Mesothelial cell of epicardium (in vitro differentiated cells): ENCODE results near the gene CHMP4A. TPM values are rescaled to one million over a fixed set of nuclear protein-coding genes. Genes with fewer than 3 reads are reported as not detected.

ENCODE experiments used
- DNase-seq, 2 experiments: peaks; one replicate each; pipeline ENCODE4 v3.0.0; 2021; ENCODE audit warnings: low spot score in 2 of 2; ENCODE audit not compliant: unreplicated experiment in 2 of 2
- H3K27ac Mint-ChIP-seq: 2 replicates; pipeline ENCODE4 v1.8.0; 2021; ENCODE audit warnings: mixed read lengths
- H3K27me3 Mint-ChIP-seq: 2 replicates; pipeline ENCODE4 v1.8.0; 2021; ENCODE audit warnings: low read depth, mixed read lengths
- H3K36me3 Mint-ChIP-seq: 2 replicates; pipeline ENCODE4 v1.8.0; 2021; ENCODE audit warnings: mixed read lengths
- H3K4me1 Mint-ChIP-seq: 2 replicates; pipeline ENCODE4 v1.8.0; 2021; ENCODE audit warnings: mixed read lengths
- H3K4me3 Mint-ChIP-seq: 2 replicates; pipeline ENCODE4 v1.8.0; 2021; ENCODE audit warnings: mild to moderate bottlenecking, moderate library complexity, mixed read lengths
- H3K9me3 Mint-ChIP-seq: 2 replicates; pipeline ENCODE4 v1.8.0; 2021; ENCODE audit warnings: mixed read lengths
- total RNA-seq: library from RNA; stranded (reverse); gene quantifications from 3 replicates; pipeline ENCODE4 v1.2.1, GENCODE V29; 2021
- TF ChIP-seq, protein P1 (sequence below): fragments of 200-600 bp; sonication (generic); IDR thresholded peaks from one replicate; pipeline ENCODE4 v1.5.0; 2021; ENCODE audit warnings: antibody characterized with exemption; ENCODE audit not compliant: unreplicated experiment

CHMP4A gene
- total RNA-seq, 1 donor from 2014 or later: 48.0 TPM

DNA sequence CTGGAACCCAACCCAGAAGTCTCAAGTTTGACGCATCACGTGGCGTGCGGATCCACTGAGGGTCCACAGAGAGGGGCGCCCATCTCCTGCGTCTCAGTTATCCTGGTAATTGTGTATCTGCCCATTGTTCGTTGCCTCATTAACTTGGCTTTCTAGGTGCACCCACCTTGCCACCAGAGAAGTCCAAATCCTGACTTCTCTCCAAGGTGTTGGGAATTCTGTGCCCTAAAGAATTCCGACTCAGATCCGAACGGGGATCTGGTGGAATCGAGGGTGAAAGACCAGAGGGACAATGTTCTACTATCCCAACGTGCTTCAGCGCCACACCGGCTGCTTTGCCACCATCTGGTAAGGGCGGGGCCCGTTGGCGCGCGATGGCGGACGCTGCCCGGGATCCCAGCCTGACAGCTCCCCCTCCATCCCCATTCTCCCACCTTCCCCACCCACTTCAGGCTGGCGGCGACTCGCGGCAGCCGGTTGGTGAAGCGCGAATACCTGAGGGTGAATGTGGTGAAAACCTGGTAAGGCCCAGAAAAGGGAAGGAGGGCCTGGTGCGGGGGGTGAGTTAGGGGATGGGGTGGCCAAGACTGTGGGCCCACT lies 40.9 kb downstream of the CHMP4A start:
- Mint-ChIP-seq H3K27me3 (no peaks in the 10 kb centered on the region), H3K27ac (peak overlapping the region; percentile 94), H3K9me3 (no peaks in the 10 kb centered on the region), H3K4me3 (peak overlapping the region; percentile 83), H3K36me3 (peaks cover 27% of the 10 kb centered on the region), H3K4me1 (peaks cover 48% of the 10 kb centered on the region)
- no peak for DNase-seq
- TF ChIP-seq, protein P1, sequence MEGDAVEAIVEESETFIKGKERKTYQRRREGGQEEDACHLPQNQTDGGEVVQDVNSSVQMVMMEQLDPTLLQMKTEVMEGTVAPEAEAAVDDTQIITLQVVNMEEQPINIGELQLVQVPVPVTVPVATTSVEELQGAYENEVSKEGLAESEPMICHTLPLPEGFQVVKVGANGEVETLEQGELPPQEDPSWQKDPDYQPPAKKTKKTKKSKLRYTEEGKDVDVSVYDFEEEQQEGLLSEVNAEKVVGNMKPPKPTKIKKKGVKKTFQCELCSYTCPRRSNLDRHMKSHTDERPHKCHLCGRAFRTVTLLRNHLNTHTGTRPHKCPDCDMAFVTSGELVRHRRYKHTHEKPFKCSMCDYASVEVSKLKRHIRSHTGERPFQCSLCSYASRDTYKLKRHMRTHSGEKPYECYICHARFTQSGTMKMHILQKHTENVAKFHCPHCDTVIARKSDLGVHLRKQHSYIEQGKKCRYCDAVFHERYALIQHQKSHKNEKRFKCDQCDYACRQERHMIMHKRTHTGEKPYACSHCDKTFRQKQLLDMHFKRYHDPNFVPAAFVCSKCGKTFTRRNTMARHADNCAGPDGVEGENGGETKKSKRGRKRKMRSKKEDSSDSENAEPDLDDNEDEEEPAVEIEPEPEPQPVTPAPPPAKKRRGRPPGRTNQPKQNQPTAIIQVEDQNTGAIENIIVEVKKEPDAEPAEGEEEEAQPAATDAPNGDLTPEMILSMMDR: no peak

DNA sequence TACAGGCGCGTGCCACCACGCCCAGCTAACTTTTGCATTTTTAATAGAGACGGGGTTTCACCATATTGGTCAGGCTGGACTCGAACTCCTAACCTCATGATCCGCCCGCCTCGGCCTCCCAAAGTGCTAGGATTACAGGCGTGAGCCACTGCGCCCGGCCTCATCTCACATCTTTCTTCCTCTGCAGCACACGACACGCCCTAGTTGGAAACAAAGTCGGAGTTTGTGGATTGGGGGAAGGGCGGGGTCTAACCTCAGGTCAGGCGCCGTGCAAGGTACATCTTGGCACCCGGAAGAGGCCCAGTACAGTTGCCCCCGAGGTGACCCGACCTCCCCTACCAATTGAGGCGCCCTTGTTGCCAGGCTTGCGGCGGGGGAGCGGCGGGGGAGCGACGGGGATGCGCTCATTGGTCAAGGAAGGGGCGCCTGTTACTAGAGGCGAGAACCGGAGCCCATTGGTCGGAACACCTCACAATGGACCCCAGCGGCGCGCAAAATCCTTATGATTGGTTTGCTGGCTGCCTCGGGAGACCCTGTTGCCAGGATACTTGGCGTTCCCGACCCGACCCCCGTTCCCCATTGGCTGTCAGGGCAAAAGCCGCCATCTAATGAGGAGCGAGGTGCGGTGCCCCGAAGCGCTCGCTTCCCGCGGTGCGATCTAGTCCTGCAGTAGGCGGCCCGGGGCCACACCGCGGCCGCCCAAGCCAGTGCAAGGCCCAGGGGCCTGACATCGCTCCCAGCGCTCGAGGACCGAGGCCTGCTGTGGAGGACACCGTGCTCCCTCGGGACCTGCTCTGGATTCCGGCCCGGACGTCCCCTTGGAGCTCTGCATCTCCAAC lies 41.6 kb downstream of the CHMP4A start, which contains the start of gene REC8:
Gene REC8 (plus strand): TSS at position 659 of the 839 bp plus-strand sequence. CDS start 473 bp downstream, outside the sequence.
- H3K36me3 Mint-ChIP-seq: peaks cover 27% of the 10 kb centered on the region
- H3K27me3 Mint-ChIP-seq: no peaks in the 10 kb centered on the region
- peak within 1 kb of the TSS; percentile 94 for H3K27ac Mint-ChIP-seq
- no peaks in the 10 kb centered on the region for H3K9me3 Mint-ChIP-seq
- H3K4me1 Mint-ChIP-seq: peaks cover 43% of the 10 kb centered on the region
- H3K4me3 Mint-ChIP-seq: peak within 1 kb of the TSS; percentile 83
- TF ChIP-seq, protein P1: no peak
- peak; percentile 86 to 92 for DNase-seq

DNA sequence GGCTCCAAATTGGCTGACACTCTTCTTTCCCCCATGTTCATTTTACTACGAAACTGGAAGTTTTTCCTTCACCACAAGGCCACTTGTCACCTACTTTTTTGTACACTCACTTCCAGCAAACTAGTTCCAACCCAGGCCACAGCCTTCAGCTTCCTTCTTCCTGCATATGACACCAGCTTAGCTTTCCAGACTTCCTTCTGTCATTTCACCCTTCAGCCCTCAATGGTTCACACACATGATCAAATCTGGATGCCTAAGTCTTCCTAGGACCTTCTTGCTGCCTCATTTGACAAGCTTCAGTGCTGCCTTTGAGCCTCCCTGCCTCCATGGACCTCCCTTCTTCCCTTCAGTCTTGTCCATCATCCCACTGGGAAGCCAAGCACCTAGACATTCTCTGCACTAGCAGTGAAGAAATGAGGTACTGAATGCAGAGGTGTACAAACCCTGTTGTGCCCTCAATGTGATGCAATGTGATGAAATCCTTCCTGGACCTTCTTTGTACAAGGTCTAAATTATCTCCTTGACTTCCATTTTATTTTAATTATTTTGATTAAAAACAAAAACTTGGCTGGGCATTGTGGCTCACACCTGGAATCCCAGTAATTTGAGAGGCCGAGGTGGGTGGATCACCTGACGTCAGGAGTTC lies 45.7 kb downstream of the CHMP4A start:
- Mint-ChIP-seq H3K4me3 (no peak overlapping the region), H3K9me3 (no peaks in the 10 kb centered on the region), H3K4me1 (peaks cover 39% of the 10 kb centered on the region), H3K36me3 (peaks cover 41% of the 10 kb centered on the region), H3K27ac (peak overlapping the region; percentile 86), H3K27me3 (no peaks in the 10 kb centered on the region)
- TF ChIP-seq, protein P1: no peak
- no peak for DNase-seq

DNA sequence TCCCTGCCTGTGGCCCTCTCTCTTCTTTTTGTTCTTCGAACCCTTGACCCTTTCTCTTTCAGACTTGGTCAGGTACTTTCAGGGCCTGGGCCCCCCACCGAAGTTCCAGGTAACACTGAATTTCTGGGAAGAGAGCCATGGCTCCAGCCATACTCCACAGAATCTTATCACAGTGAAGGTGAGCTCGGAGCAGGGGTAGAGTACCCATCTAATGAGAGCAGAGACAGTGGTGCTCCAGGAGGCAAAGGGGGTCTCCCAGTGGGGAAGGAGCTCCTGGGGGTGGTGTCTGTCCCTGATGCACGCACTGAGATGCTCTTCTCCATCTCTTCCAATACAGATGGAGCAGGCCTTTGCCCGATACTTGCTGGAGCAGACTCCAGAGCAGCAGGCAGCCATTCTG lies 47.5 kb downstream of the CHMP4A start:
- Mint-ChIP-seq H3K36me3 (peaks cover 43% of the 10 kb centered on the region), H3K9me3 (no peaks in the 10 kb centered on the region)

DNA sequence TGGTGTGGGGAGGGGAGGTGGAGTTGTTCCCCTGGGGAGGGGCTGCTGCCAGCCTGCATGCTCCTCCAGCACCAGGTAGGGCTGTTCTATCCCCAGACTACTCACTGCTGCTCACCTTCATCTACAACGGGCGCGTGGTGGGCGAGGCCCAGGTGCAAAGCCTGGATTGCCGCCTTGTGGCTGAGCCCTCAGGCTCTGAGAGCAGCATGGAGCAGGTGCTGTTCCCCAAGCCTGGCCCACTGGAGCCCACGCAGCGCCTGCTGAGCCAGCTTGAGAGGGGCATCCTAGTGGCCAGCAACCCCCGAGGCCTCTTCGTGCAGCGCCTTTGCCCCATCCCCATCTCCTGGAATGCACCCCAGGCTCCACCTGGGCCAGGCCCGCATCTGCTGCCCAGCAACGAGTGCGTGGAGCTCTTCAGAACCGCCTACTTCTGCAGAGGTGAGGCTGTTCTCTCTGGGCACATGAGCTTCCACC lies 48.7 kb downstream of the CHMP4A start:
- no peaks in the 10 kb centered on the region for H3K9me3 Mint-ChIP-seq
- DNase-seq: no peak
- peaks cover 45% of the 10 kb centered on the region for H3K4me1 Mint-ChIP-seq
- H3K36me3 Mint-ChIP-seq: peaks cover 41% of the 10 kb centered on the region
- TF ChIP-seq, protein P1: no peak
- no peaks in the 10 kb centered on the region for H3K27me3 Mint-ChIP-seq
- H3K27ac Mint-ChIP-seq: peak overlapping the region; percentile 85
- peak overlapping the region; percentile 48 for H3K4me3 Mint-ChIP-seq

More for the DNA sequence above, 47.5 kb downstream of the CHMP4A start:
- peaks cover 41% of the 10 kb centered on the region for H3K4me1 Mint-ChIP-seq
- no peak for DNase-seq
- H3K4me3 Mint-ChIP-seq: no peak overlapping the region
- H3K27me3 Mint-ChIP-seq: no peaks in the 10 kb centered on the region
- H3K27ac Mint-ChIP-seq: peak overlapping the region; percentile 66
- TF ChIP-seq, protein P1: no peak
